ENCODE results near the gene DHRS4L2. TPM values are rescaled to one million over a fixed set of nuclear protein-coding genes. Genes with fewer than 3 reads are reported as not detected.
"Not testable (repeated sequence)": the region's sequence is repeated elsewhere in the genome, so short reads cannot be mapped to it uniquely, and the experiment has no call there.

DHRS4L2 gene
- total RNA-seq, 4 donors from 2014 or later: 9.4 to 23.9 (median 21.1) TPM

- DNase-seq (ENCODE audit: extremely low spot score): no peak
- H3K27ac ChIP-seq (replicated peaks in 1 of 4): no peak overlapping the region
- intact Hi-C loops (cut with DNase I): no loop called here
Measured at GRCh38 chr14:24032727-24033418, 44.1 kb downstream of the DHRS4L2 start.

GRCh38 chr14:24035769-24036168, 47.0 kb downstream of the DHRS4L2 start:
- H3K4me3 ChIP-seq: peak overlapping the region; percentile 57 to 80 (median 67)
- WGBS: 58% methylated on average over 3 of the region's 4 CpGs
- peaks cover 4 to 28% (median 14%) of the 10 kb centered on the region in 4 donors for H3K4me1 ChIP-seq
- DNase-seq (ENCODE audit: extremely low spot score); H3K9me3 ChIP-seq; H3K36me3 ChIP-seq; intact Hi-C loops (cut with DNase I); H3K27me3 ChIP-seq: not testable (repeated sequence)
- H3K27ac ChIP-seq (replicated peaks in 1 of 4): peak overlapping the region; percentile 87 to 91 (median 88)

More at GRCh38 chr14:24032727-24033418, 44.1 kb downstream of the DHRS4L2 start:
- Histone ChIP-seq H3K4me3 (no peak overlapping the region), H3K36me3 (no peaks in the 10 kb centered on the region), H3K4me1 (peaks cover 4 to 28% (median 14%) of the 10 kb centered on the region in 4 donors), H3K27me3 (no peaks in the 10 kb centered on the region), H3K9me3 (peaks cover 0 to 9% (median 4%) of the 10 kb centered on the region in 4 donors)
- TF ChIP-seq EP300 (IDR thresholded peaks at IDR 0.05): no peak
- peak; percentile 31 to 66 for TF ChIP-seq POLR2AphosphoS5 (IDR thresholded peaks at IDR 0.05)
- TF ChIP-seq, protein P1, sequence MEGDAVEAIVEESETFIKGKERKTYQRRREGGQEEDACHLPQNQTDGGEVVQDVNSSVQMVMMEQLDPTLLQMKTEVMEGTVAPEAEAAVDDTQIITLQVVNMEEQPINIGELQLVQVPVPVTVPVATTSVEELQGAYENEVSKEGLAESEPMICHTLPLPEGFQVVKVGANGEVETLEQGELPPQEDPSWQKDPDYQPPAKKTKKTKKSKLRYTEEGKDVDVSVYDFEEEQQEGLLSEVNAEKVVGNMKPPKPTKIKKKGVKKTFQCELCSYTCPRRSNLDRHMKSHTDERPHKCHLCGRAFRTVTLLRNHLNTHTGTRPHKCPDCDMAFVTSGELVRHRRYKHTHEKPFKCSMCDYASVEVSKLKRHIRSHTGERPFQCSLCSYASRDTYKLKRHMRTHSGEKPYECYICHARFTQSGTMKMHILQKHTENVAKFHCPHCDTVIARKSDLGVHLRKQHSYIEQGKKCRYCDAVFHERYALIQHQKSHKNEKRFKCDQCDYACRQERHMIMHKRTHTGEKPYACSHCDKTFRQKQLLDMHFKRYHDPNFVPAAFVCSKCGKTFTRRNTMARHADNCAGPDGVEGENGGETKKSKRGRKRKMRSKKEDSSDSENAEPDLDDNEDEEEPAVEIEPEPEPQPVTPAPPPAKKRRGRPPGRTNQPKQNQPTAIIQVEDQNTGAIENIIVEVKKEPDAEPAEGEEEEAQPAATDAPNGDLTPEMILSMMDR (IDR thresholded peaks at IDR 0.05): no peak
- WGBS: 87% methylated on average over 2 of the region's 2 CpGs

GRCh38 chr14:24036169-24036962, 47.6 kb downstream of the DHRS4L2 start:
- TF ChIP-seq POLR2A (IDR thresholded peaks at IDR 0.05; ENCODE audit: low read depth): no peak
- no peak for TF ChIP-seq EP300 (IDR thresholded peaks at IDR 0.05)
- TF ChIP-seq POLR2AphosphoS5 (IDR thresholded peaks at IDR 0.05): peak; percentile 34 to 47
- TF ChIP-seq, protein P1 (IDR thresholded peaks at IDR 0.05): peak; percentile 58 to 79 (median 78)
- 1% methylated on average over 13 of the region's 50 CpGs for WGBS
- intact Hi-C loops (cut with DNase I): no loop called here
- no peaks in the 10 kb centered on the region for H3K27me3 ChIP-seq
- H3K4me3 ChIP-seq: peak overlapping the region; percentile 57 to 80 (median 67)
- DNase-seq (ENCODE audit: extremely low spot score): peak; percentile 94
- H3K9me3 ChIP-seq: peaks cover 0 to 9% (median 4%) of the 10 kb centered on the region in 4 donors
- H3K4me1 ChIP-seq: peaks cover 4 to 28% (median 14%) of the 10 kb centered on the region in 4 donors
- no peaks in the 10 kb centered on the region for H3K36me3 ChIP-seq
- peak overlapping the region; percentile 87 to 91 (median 88) for H3K27ac ChIP-seq (replicated peaks in 1 of 4)

GRCh38 chr14:24036963-24037657, 48.4 kb downstream of the DHRS4L2 start:
- DNase-seq (ENCODE audit: extremely low spot score); H3K9me3 ChIP-seq; H3K27me3 ChIP-seq; intact Hi-C loops (cut with DNase I); H3K36me3 ChIP-seq: not testable (repeated sequence)
- peak overlapping the region; percentile 57 to 80 (median 67) for H3K4me3 ChIP-seq
- H3K27ac ChIP-seq (replicated peaks in 1 of 4): peak overlapping the region; percentile 87 to 91 (median 88)
- WGBS: 46% methylated on average over 10 of the region's 10 CpGs
- peaks cover 4 to 28% (median 14%) of the 10 kb centered on the region in 4 donors for H3K4me1 ChIP-seq

DNA sequence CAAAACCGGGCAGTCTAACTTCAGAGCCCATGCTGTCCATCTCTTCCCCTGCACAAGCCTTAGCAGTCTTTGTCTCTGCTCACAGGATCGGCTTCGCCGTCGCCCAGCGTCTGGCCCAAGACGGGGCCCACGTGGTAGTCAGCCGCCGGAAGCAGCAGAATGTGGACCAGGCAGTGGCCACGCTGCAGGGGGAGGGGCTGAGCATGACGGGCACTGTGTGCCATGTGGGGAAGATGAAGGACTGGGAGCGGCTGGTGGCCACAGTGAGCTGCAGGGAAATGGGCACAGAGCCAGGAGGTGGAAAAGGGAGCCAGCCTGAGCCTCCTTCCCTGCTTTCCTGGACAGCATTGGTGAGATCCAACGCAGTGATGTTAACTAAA, 48.9 kb downstream of the DHRS4L2 start:
- intact Hi-C loops (cut with DNase I): no loop called here
- no peaks in the 10 kb centered on the region for H3K36me3 ChIP-seq
- DNase-seq (ENCODE audit: extremely low spot score): no peak
- no peak overlapping the region for H3K27ac ChIP-seq (replicated peaks in 1 of 4)
- no peak for TF ChIP-seq POLR2A (IDR thresholded peaks at IDR 0.05; ENCODE audit: low read depth)
- no peaks in the 10 kb centered on the region for H3K27me3 ChIP-seq
- H3K4me1 ChIP-seq: peaks cover 4 to 28% (median 14%) of the 10 kb centered on the region in 4 donors
- H3K4me3 ChIP-seq: no peak overlapping the region
- 85% methylated on average over 14 of the region's 14 CpGs for WGBS
- H3K9me3 ChIP-seq: peaks cover 0 to 4% (median 1%) of the 10 kb centered on the region in 4 donors

- intact Hi-C loops (cut with DNase I): no loop called here
- no peaks in the 10 kb centered on the region for H3K9me3 ChIP-seq
- peaks cover 4 to 18% (median 14%) of the 10 kb centered on the region in 4 donors for H3K4me1 ChIP-seq
- no peaks in the 10 kb centered on the region for H3K36me3 ChIP-seq
- DNase-seq (ENCODE audit: extremely low spot score): no peak
- WGBS: 89% methylated on average over 2 of the region's 2 CpGs
- no peak overlapping the region for H3K4me3 ChIP-seq
- no peak for TF ChIP-seq EP300 (IDR thresholded peaks at IDR 0.05)
- no peak for TF ChIP-seq POLR2AphosphoS5 (IDR thresholded peaks at IDR 0.05)
- TF ChIP-seq, protein P1 (IDR thresholded peaks at IDR 0.05): no peak
- no peak for TF ChIP-seq POLR2A (IDR thresholded peaks at IDR 0.05; ENCODE audit: low read depth)
- no peak overlapping the region for H3K27ac ChIP-seq (replicated peaks in 1 of 4)
- no peaks in the 10 kb centered on the region for H3K27me3 ChIP-seq
Measured at GRCh38 chr14:24038686-24039085, 50.0 kb downstream of the DHRS4L2 start.
